ENCODE results near the gene RFC3.
"Not testable (repeated sequence)": the region's sequence is repeated elsewhere in the genome, so short reads cannot be mapped to it uniquely, and the experiment has no call there.

RFC3 gene

DNA sequence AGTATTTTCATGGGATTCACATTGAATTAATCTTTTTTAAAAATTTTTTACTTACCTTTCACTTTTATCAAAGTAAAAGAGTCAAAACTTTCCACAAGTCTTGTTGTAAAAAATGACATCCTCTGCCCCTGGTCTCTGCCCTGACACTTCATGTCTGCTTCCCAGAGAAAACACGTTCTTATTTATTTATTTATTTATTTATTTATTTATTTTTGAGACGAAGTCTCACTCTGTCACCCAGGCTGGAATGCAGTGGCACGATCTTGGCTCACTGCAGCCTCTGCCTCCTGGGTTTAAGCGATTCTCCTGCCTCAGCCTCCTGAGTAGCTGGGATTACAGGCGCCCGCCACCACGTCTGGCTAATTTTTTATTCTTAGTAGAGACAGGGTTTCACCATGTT is 5.1 kb upstream of the RFC3 start:
- DNase-seq: not testable (repeated sequence)

GRCh38 chr13:33815011-33815550 is 2.9 kb upstream of the RFC3 start:
- DNase-seq: no peak

GRCh38 chr13:33816912-33817311 is 1.0 kb upstream of the RFC3 start:
- DNase-seq: no peak

DNA sequence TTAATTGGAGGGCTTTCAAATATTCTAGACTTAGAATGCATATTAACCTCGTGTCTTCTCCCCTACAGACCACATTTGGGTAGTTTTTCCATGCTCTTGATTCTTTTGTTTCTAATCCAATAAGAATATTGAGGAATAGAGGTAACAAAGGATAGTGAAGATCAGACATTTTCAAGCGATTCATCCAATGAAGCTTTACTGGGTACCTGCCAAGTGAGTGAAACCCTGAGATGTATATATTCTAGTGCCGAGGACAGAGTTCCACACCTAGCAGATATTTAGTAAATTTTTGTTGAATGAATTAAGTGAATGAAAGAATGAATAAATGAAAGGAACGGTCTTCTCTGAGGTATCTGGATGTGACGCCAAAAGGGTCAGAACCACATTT is 442 bp upstream of the RFC3 start:
- DNase-seq: no peak

DNA sequence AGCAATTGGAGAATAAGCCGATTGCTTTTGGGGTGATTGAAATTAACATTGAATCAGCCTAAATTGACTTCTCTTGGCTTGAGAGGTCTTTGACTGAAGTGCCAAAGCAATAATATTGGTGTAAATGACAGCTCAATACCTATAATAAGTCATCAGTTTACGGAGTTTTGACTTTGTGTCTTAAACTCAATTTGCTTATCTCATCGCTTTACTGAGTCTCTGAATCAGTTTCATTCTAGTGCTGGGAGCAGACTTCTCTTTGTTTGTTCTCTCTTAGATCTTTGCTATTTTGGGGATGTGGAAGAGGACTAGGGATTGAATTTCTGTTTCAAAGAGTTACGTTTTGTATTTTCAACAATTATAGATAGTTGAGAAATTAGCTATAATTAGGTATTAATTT is 7.1 kb downstream of the RFC3 start:
- DNase-seq: no peak

GRCh38 chr13:33827139-33827538 is 9.2 kb downstream of the RFC3 start:
- no peak for DNase-seq

DNA sequence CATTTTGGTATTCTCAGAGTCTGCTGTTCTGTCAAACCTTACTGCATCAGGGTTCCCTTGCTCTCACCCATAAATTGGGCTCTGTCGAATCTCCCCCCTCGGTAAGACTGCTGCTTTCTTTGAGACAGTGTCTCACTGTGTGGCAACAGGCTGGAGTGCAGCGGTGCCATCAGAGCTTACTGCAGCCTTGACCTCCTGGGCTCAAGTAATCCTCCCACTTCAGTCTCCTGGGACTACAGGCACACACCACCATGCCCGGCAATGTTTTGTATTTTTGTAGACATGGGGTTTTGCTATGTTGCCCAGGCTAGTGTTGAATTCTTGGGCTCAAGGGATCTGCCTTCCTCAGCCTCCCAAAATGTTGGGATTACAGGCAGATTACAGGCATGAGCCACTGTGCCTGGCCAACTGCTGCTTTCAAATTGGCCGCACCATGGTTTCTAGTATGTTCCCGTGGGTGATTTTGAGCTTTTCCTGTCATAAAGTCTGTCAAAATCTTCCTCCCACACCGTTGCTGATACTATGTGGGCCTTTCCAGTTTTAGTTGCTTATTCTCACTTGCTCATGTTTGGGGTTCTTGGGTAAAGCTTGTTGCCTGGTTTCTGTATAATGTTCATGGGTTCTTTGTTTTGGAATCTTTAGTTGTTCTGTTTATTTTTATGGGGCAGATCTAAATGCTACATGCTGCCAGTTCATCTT is 10.6 kb downstream of the RFC3 start:
- DNase-seq: no peak

DNA sequence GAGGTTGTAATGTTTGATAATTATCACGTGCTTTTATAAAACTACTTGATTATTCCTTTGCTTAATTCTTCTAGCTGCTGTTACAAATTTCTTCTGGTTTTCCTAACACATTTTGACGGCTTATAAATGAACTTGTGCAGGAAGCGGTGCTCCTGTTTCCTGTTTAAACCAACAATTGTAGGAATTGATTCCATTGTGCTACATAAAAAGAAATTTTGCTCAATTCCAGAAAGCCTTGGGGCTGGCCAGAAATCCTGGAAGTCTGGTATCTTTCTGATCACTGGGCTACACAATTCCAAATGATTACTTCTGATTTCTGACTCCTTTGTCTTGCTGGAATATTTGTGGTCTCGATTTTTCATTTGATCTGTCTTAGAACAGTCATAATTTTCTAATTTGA is 14.9 kb downstream of the RFC3 start:
- DNase-seq: no peak

DNA sequence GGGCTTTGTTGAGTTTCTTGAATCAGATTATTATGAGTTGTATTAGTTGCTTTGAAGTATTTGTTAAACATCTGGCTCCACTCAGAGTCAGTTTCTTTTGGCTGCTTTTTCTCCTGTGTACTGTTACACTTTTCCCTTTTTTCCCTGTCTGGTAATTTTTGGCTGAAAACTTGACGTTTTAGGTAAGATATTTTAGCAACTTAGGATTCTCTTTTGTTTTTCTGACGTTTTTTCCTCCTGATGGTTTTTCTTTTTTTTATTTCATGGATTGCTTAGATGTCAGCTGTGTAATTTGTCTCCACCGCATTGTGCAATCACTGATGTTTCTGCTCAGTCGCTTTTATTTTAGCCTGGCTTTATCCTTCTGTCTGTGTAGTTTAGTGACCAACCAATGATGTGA is 20.7 kb downstream of the RFC3 start:
- no peak for DNase-seq

DNA sequence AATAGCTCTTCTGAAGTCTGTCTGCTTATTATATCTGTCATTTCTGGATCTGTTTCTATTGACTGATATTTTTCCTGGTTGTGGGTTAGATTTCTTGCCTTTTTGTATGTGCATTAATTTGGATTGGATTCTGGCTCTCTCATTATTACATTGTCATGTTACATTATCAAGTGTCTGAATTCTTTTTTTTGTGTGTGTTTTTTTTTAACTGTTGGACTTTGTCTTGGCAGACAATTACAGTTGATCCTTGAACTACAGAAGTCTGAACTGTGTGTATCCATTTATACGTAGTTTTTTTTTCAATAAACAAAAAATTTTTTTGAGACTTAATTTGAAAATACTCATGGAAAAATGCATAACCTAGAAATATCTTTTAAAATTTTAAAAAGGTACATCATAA is 22.5 kb downstream of the RFC3 start:
- DNase-seq: no peak

DNA sequence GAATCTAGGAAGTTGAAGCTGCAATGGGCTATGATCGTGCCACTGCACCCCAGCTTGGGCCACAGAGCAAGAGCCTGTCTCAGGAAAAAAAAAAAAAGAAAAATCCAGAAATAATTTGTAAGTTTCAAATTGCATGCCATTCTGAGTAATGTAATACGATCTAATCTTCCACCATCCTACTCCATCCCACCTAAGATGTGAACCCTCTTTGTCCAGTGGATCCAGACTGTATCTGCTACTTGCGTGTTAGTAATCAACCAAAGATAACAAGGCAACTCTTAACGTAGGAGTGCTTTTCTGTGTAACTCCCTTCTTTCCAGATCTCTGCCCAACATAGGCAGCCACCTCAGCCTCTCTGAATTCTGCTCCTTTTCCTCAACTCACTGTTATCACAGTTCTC is 24.3 kb downstream of the RFC3 start:
- DNase-seq: no peak

- no peak for DNase-seq
These were observed 25.0 kb downstream of the RFC3 start for GRCh38 chr13:33842986-33843385.

- no peak for DNase-seq
These were observed 27.8 kb downstream of the RFC3 start for GRCh38 chr13:33845572-33846302.

DNA sequence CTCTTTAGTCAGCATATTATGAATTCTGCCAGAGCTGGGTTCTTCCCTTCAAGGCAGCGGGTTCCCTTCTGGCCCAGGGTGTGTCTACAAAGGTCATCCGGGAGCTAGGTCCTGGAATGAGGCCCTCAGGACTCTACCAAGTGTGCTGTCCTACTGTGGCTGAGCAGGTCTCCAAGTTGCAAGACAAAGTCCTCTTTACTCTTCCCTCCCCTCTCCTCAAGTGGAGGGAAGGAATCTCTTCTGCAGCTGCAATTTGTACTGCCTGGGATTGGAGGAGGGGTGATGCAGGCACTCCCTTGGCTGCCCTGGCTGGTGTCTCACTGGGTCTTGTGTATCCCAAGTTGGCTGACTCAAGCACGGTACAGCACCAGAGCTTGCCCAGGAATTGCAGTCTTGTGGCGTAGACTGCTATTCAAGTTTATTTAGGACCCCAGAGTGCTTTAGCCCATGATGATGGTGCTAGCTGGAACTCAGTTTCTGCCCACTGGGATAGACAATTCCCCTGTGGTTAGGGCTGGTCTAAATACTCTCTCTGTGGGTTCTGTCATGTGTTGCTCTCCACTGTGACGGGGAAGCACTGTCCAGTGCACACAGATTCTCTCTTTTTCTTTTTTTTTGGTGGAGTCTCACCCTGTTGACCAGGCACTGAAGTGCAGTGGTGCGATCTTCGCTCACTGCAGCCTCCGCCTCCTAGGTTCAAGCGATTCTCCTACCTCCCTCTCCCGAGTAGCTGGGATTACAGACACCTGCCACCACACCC is 28.5 kb downstream of the RFC3 start:
- DNase-seq: no peak

GRCh38 chr13:33849211-33849610 is 31.3 kb downstream of the RFC3 start:
- no peak for DNase-seq

DNA sequence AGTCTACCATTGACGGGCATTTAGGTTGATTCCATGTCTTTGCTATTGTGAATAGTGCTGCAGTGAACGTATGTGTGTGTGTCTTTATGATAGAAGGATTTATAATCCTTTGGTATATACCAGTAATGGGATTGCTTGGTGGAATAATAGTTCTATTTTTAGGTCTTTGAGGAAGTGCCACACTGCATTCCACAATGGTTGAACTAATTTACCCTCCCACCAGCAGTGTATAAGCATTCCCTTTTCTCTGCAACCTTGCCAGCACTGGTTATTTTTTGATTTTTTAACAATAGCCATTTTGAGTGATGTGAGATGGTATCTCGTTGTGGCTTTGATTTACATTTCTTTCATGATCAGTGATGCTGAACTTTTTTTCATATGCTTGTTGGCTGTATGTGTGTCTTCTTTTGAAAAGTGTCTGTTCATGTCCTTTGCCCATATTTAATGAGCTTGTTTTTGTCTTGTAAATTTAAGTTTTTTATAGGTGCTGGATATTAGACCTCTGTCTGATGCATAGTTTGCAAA is 37.5 kb downstream of the RFC3 start:
- DNase-seq: no peak

GRCh38 chr13:33859691-33860303 is 41.8 kb downstream of the RFC3 start:
- DNase-seq: no peak

GRCh38 chr13:33860526-33860925 is 42.6 kb downstream of the RFC3 start:
- DNase-seq: no peak

GRCh38 chr13:33862016-33862415 is 44.1 kb downstream of the RFC3 start:
- DNase-seq: no peak

GRCh38 chr13:33863188-33863789 is 45.3 kb downstream of the RFC3 start:
- no peak for DNase-seq

GRCh38 chr13:33865945-33866344 is 48.0 kb downstream of the RFC3 start:
- no peak for DNase-seq

- DNase-seq: no peak
These were observed 49.5 kb downstream of the RFC3 start for GRCh38 chr13:33867472-33867871.
